Activated T-cell treated with anti-CD3 and anti-CD28 coated beads for 24 hours (primary cell): ENCODE measurements around the gene WBP1.
A peak's percentile ranks its signal among the peaks of the same experiment; 100 is the strongest.

Source experiments
- DNase-seq: peaks from one replicate; pipeline ENCODE4 v3.0.0-alpha.2; 2020; ENCODE audit warnings: low read depth

WBP1 gene

GRCh38 chr2:74502720-74503505 lies 44.7 kb downstream of the WBP1 start:
- DNase-seq, result no peak

- DNase-seq, result no peak
These were observed 45.6 kb downstream of the WBP1 start for GRCh38 chr2:74503506-74504475.

- no peak for DNase-seq
These were observed 46.4 kb downstream of the WBP1 start for GRCh38 chr2:74504591-74504990.

- no peak for DNase-seq
These were observed 47.4 kb downstream of the WBP1 start for GRCh38 chr2:74505448-74506246.

GRCh38 chr2:74507145-74507925 lies 49.1 kb downstream of the WBP1 start, which contains the start of gene PCGF1:
Gene PCGF1 (minus strand): TSS chr2:74507695. CDS start chr2:74507668, 27 bp downstream.
- DNase-seq, result peak; percentile 99

GRCh38 chr2:74507926-74508520 lies 49.8 kb downstream of the WBP1 start:
- DNase-seq, result no peak

GRCh38 chr2:74510272-74510671 lies 52.0 kb downstream of the WBP1 start:
- no peak for DNase-seq
